Adrenal gland (tissue), 5 donors: ENCODE measurements around the gene MRPS7.
"Not testable (repeated sequence)": the region's sequence is repeated elsewhere in the genome, so short reads cannot be mapped to it uniquely, and the experiment has no call there.

Experiments
- POLR2A ChIP-seq, 2 donors: fragments of 450-650 bp; IDR thresholded peaks; one replicate each; pipeline ENCODE4 v1.6.1; 2017; ENCODE audit warnings: antibody characterized with exemption in 2 of 2, mild to moderate bottlenecking in 2 of 2, moderate library complexity in 1 of 2
- TF ChIP-seq, protein P1 (sequence below), 6 experiments: fragments of 450-650 bp in 4 of 6; fragments of 200-600 bp in 2 of 6; sonication (generic) in 1 of 6; IDR thresholded peaks; 1 replicate in 5 of 6; 2 replicates in 1 of 6; pipeline versions ENCODE4 v1.5.1 to v1.8.0; 2016 to 2021; ENCODE audit warnings: antibody characterized with exemption in 6 of 6, mild to moderate bottlenecking in 2 of 6, moderate library complexity in 1 of 6
- donor health status: DM: no; HTN: no; CAD: no.

DNA sequence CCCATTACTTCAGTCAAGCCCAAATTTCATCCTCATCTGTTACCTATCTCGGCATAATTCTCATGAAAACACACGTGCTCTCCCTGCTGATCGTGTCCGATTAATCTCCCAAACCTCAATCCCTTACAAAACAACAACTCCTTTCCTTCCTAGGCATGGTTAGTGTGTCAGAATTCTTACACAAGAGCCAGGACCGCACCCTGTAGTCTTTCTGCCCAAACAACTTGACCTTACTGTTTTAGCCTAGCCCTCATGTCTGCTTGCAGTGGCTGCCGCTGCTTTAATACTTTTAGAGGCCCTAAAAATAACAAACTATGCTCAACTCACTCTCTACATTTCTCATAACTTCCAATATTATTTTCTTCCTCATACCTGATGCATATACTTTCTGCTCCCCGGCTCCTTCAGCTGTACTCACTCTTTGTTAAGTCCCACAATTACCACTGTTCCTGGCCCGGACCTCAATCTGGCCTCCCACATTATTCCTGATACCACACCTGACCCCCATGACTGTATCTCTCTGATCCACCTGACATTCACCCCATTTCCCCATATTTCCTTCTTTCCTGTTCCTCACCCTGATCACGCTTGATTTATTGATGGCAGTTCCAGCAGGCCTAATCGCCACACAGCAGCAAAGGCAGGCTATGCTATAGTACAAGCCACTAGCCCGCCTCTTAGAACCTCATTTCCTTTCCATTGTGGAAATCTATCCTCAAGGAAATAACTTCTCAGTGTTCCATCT is 5.6 kb upstream of the MRPS7 start:
- TF ChIP-seq POLR2A (IDR thresholded peaks at IDR 0.05) = not testable (repeated sequence)
- TF ChIP-seq, protein P1, sequence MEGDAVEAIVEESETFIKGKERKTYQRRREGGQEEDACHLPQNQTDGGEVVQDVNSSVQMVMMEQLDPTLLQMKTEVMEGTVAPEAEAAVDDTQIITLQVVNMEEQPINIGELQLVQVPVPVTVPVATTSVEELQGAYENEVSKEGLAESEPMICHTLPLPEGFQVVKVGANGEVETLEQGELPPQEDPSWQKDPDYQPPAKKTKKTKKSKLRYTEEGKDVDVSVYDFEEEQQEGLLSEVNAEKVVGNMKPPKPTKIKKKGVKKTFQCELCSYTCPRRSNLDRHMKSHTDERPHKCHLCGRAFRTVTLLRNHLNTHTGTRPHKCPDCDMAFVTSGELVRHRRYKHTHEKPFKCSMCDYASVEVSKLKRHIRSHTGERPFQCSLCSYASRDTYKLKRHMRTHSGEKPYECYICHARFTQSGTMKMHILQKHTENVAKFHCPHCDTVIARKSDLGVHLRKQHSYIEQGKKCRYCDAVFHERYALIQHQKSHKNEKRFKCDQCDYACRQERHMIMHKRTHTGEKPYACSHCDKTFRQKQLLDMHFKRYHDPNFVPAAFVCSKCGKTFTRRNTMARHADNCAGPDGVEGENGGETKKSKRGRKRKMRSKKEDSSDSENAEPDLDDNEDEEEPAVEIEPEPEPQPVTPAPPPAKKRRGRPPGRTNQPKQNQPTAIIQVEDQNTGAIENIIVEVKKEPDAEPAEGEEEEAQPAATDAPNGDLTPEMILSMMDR (IDR thresholded peaks at IDR 0.05) = not testable (repeated sequence)
